ENCODE results near the gene SERTAD1.

Gene SERTAD1

DNA sequence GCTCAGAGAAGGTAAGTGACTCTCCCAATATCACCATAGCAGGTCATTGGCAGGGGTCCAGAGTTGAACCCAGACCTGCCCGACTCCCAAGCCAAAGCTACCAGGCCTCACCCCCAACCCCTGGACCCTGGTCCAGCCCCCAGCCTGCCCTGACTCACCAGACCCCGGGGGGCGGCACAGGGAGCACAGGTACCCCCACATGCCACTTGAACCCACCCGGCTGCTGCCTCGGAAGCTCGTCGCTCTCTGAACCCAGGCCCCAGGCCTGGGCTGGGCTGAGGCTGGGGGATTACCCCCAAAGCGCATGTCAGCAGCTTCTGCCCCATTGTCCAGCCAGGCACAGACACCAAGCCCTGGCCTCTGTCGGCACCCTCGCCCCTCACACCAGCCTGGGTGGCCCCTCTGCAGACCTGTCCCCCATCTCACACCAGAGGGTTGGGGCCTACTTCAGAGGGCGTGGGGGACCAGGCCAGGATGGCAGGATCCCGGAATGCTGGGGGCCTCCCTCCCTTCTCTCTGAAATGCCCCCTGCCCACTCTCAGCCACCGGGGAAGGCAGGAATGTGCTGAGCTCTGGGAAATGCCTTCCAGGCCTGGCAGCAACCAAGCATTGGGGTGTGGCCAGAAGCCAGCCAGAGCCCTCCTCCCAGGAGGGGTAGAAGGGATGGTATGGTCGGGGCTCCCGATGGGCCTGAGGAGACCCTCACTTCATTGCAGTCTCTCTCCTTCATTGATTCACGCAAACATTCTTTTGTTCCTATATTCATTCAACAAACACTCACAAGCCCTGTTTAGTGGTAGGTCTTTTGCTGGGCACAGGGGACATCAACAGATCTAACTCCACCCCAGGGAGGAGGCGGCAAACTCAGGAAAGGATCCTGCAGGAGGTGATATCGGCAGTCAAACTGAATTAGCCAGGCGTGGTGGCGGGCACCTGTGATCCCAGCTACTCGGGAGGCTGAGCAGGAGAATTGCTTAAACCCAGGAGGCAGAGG is 11.0 kb downstream of the SERTAD1 start:
- H2AFZ ChIP-seq (ENCODE audit: low read length), result no peak overlapping the region
- peak overlapping the region; percentile 96 for H3K27ac ChIP-seq (ENCODE audit: low read depth, low read length, poor library complexity, severe bottlenecking)
- H3K9me3 ChIP-seq (ENCODE audit: low read length), result no peaks in the 10 kb centered on the region
- H3K27me3 ChIP-seq (ENCODE audit: insufficient read depth, low read length), result no peaks in the 10 kb centered on the region
- H3F3A ChIP-seq (ENCODE audit: insufficient read depth, low read length), result no peaks in the 10 kb centered on the region
- no peak overlapping the region for H3K4me2 ChIP-seq (ENCODE audit: low read length)
- no peaks in the 10 kb centered on the region for H4K20me1 ChIP-seq (ENCODE audit: insufficient read depth, low read length)
- TF ChIP-seq, protein P1, sequence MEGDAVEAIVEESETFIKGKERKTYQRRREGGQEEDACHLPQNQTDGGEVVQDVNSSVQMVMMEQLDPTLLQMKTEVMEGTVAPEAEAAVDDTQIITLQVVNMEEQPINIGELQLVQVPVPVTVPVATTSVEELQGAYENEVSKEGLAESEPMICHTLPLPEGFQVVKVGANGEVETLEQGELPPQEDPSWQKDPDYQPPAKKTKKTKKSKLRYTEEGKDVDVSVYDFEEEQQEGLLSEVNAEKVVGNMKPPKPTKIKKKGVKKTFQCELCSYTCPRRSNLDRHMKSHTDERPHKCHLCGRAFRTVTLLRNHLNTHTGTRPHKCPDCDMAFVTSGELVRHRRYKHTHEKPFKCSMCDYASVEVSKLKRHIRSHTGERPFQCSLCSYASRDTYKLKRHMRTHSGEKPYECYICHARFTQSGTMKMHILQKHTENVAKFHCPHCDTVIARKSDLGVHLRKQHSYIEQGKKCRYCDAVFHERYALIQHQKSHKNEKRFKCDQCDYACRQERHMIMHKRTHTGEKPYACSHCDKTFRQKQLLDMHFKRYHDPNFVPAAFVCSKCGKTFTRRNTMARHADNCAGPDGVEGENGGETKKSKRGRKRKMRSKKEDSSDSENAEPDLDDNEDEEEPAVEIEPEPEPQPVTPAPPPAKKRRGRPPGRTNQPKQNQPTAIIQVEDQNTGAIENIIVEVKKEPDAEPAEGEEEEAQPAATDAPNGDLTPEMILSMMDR (IDR thresholded peaks at IDR 0.05; ENCODE audit: low read length), result no peak
- TF ChIP-seq EZH2 (IDR thresholded peaks at IDR 0.05; ENCODE audit: borderline replicate concordance, low read length), result no peak
- H3K9me2 ChIP-seq (ENCODE audit: low read depth, low read length), result no peaks in the 10 kb centered on the region
- no peak overlapping the region for H3K9ac ChIP-seq (ENCODE audit: low read length)
- no peak overlapping the region for H3K4me3 ChIP-seq (ENCODE audit: low read depth, low read length, poor library complexity, severe bottlenecking)
- H3K36me3 ChIP-seq (ENCODE audit: insufficient read depth, low read length), result no peaks in the 10 kb centered on the region
- peaks cover 58% of the 10 kb centered on the region for H3K4me1 ChIP-seq (ENCODE audit: insufficient read depth, low read length, severe bottlenecking)
- H3K79me2 ChIP-seq (ENCODE audit: insufficient read depth, low read length), result no peaks in the 10 kb centered on the region

DNA sequence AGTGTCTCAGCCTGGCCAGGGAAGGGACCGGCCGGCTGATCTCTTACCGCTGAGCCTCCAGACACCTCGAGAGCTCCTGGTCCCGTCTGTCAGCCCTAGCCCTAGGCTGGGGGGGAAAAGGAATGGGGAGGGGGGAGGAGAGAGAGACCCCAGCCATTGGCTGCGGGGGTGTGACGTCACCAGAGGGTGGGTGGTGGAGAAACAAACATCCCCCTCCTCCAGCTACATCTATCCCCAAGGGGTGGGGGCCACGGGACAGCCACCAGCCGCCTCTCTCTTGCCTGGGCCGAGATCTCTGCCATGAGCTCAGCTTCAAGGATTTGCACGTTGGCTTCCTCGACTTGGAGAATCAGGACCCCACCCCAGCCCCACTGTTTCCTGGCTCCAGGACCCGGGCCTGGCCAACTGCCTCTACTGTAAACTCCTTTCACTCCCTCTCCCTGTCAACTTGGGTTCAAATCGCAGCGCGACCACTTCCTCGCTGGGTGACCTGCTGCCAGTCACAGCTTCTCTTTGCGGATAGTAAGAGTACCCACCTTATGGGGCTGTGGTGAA is 12.4 kb downstream of the SERTAD1 start, which contains the start of gene PRX:
Gene PRX, minus strand, starts transcription at position 88 of the 555 bp plus-strand sequence. CDS start 5,446 bp downstream, outside the sequence.
- TF ChIP-seq EZH2 (IDR thresholded peaks at IDR 0.05; ENCODE audit: borderline replicate concordance, low read length), result no peak
- TF ChIP-seq, protein P1 (IDR thresholded peaks at IDR 0.05; ENCODE audit: low read length), result no peak
- Histone ChIP-seq H3K4me1 (ENCODE audit: insufficient read depth, low read length, severe bottlenecking) (peaks cover 72% of the 10 kb centered on the region), H4K20me1 (ENCODE audit: insufficient read depth, low read length) (no peaks in the 10 kb centered on the region), H2AFZ (ENCODE audit: low read length) (no peak within 1 kb of the TSS), H3F3A (ENCODE audit: insufficient read depth, low read length) (no peaks in the 10 kb centered on the region), H3K9ac (ENCODE audit: low read length) (peak within 1 kb of the TSS; percentile 65), H3K4me3 (ENCODE audit: low read depth, low read length, poor library complexity, severe bottlenecking) (peak within 1 kb of the TSS; percentile 53), H3K27ac (ENCODE audit: low read depth, low read length, poor library complexity, severe bottlenecking) (peak within 1 kb of the TSS; percentile 96), H3K9me3 (ENCODE audit: low read length) (no peaks in the 10 kb centered on the region), H3K4me2 (ENCODE audit: low read length) (peak within 1 kb of the TSS; percentile 51), H3K79me2 (ENCODE audit: insufficient read depth, low read length) (no peaks in the 10 kb centered on the region), H3K9me2 (ENCODE audit: low read depth, low read length) (no peaks in the 10 kb centered on the region), H3K36me3 (ENCODE audit: insufficient read depth, low read length) (no peaks in the 10 kb centered on the region), H3K27me3 (ENCODE audit: insufficient read depth, low read length) (no peaks in the 10 kb centered on the region)

DNA sequence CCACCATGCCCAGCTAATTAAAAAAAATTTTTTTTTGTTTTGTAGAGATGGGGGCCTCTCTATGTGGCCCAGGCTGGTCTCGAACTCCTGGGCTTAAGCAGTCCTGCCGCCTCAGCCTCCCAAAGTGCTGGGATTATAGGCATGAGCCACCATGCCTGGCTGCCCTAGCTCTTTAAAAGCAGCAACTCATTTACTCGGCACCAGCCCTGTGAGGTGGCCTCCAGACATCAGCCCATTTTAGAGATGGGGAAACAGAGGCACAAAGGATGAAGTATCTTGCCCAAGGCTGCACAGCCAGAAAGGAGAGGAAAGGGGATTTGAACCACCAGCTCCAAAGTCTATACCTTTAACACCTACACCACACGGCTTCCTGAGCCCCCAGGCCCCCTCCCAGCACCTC is 12.9 kb downstream of the SERTAD1 start:
- Histone ChIP-seq H3K9me2 (ENCODE audit: low read depth, low read length) (no peaks in the 10 kb centered on the region), H3F3A (ENCODE audit: insufficient read depth, low read length) (no peaks in the 10 kb centered on the region), H3K9me3 (ENCODE audit: low read length) (no peaks in the 10 kb centered on the region), H3K27me3 (ENCODE audit: insufficient read depth, low read length) (no peaks in the 10 kb centered on the region), H3K4me1 (ENCODE audit: insufficient read depth, low read length, severe bottlenecking) (peaks cover 77% of the 10 kb centered on the region), H3K79me2 (ENCODE audit: insufficient read depth, low read length) (no peaks in the 10 kb centered on the region), H2AFZ (ENCODE audit: low read length) (no peak overlapping the region), H3K4me2 (ENCODE audit: low read length) (peak overlapping the region; percentile 51), H3K4me3 (ENCODE audit: low read depth, low read length, poor library complexity, severe bottlenecking) (peak overlapping the region; percentile 53), H4K20me1 (ENCODE audit: insufficient read depth, low read length) (no peaks in the 10 kb centered on the region), H3K9ac (ENCODE audit: low read length) (peak overlapping the region; percentile 65), H3K27ac (ENCODE audit: low read depth, low read length, poor library complexity, severe bottlenecking) (peak overlapping the region; percentile 96), H3K36me3 (ENCODE audit: insufficient read depth, low read length) (no peaks in the 10 kb centered on the region)
- TF ChIP-seq EZH2 (IDR thresholded peaks at IDR 0.05; ENCODE audit: borderline replicate concordance, low read length), result no peak
- TF ChIP-seq, protein P1 (IDR thresholded peaks at IDR 0.05; ENCODE audit: low read length), result no peak

All from OCI-LY1 (cell line).